BLaER1 (cell line): ENCODE measurements around the gene PTP4A1.

Experiments used
- H3K27ac ChIP-seq: shearing (Covaris generic); formaldehyde crosslinking; 2 replicates; pipeline ENCODE4 v1.8.1; 2022
- H3K27me3 ChIP-seq: shearing (Covaris generic); formaldehyde crosslinking; 2 replicates; pipeline ENCODE4 v1.8.1; 2022
- H3K36me3 ChIP-seq: shearing (Covaris generic); formaldehyde crosslinking; 2 replicates; pipeline ENCODE4 v1.8.1; 2022
- H3K4me1 ChIP-seq: shearing (Covaris generic); formaldehyde crosslinking; 2 replicates; pipeline ENCODE4 v1.8.1; 2022
- H3K4me2 ChIP-seq: shearing (Covaris generic); formaldehyde crosslinking; 2 replicates; pipeline ENCODE4 v1.8.1; 2022
- H3K4me3 ChIP-seq: shearing (Covaris generic); formaldehyde crosslinking; 2 replicates; pipeline ENCODE4 v1.8.1; 2022
- H3K9ac ChIP-seq: shearing (Covaris generic); formaldehyde crosslinking; 2 replicates; pipeline ENCODE4 v1.8.1; 2022
- H3K9me3 ChIP-seq: shearing (Covaris generic); formaldehyde crosslinking; 2 replicates; pipeline ENCODE4 v1.8.1; 2022
- H4K20me1 ChIP-seq: shearing (Covaris generic); formaldehyde crosslinking; 2 replicates; pipeline ENCODE4 v1.8.1; 2022
- Cebpa-rat ChIP-seq: shearing (Covaris generic); IDR thresholded peaks from 2 replicates; pipeline ENCODE4 v1.8.1; 2022

PTP4A1 gene

DNA sequence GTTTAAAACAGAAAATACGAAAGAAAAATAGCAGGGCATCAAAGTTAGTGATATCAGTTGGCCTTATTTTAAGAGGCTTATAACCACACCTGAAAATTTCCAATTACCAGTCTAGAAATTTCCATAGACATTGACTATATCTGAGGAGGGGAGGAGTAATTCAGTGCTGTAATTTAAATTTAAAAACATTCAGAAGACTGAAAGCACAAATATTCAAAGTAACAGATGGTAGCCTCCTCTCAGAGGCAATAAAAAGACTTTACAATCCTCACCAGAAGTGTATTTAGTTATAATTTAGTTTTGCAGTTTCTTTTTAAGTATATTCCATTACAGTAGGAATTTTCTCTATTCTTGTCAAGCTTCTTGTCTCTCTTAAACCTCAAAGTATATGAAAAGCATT, 18.4 kb upstream of the PTP4A1 start:
- H3K4me3 ChIP-seq, result no peak overlapping the region
- no peaks in the 10 kb centered on the region for H4K20me1 ChIP-seq
- H3K27ac ChIP-seq, result no peak overlapping the region
- H3K27me3 ChIP-seq, result no peaks in the 10 kb centered on the region
- H3K9me3 ChIP-seq, result no peaks in the 10 kb centered on the region
- no peaks in the 10 kb centered on the region for H3K36me3 ChIP-seq
- no peak overlapping the region for H3K4me2 ChIP-seq
- H3K4me1 ChIP-seq, result no peaks in the 10 kb centered on the region
- TF ChIP-seq Cebpa-rat, result no peak
- H3K9ac ChIP-seq, result no peak overlapping the region

DNA sequence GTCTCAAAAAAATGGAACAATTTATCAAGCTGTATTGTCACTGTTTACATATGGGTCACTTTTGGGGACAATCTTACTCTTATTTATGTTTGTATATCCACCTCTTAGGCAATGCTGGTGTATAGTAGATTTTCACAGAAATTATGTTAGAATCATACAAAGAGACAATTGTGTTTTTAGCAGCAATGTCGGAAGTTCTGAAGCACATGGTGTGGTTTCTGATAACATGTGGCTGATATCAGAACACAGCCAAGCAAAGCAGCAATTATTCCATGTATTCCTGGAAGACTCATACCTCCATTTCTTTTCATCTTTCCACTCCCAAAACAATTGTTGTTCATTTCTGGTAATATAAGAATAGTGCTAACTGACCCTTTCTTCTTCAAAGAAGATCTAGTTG, 17.5 kb upstream of the PTP4A1 start:
- Histone ChIP-seq H3K4me3 (no peak overlapping the region), H3K4me1 (no peaks in the 10 kb centered on the region), H3K36me3 (no peaks in the 10 kb centered on the region), H3K4me2 (no peak overlapping the region), H3K27me3 (no peaks in the 10 kb centered on the region), H3K9ac (no peak overlapping the region), H3K27ac (no peak overlapping the region), H3K9me3 (no peaks in the 10 kb centered on the region), H4K20me1 (no peaks in the 10 kb centered on the region)
- no peak for TF ChIP-seq Cebpa-rat

DNA sequence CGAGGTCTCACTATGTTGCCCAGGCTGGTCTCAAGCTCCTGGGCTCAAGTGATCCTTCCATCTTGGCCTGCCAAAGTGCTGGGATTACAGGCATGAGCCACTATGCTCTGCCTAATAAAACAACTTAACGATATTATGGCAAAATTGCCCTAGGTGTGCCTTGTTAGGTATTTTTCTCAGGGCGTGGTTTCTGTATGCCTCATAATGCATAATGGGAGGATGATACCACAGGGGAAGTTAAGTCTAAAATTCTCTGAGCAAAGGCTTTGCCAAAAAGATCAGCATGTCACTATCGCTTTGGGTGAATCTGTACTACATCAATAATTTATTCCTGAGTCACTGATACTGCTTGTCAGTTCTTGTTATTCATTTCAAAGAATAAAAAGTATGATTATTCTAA, 15.9 kb upstream of the PTP4A1 start:
- Histone ChIP-seq H4K20me1 (no peaks in the 10 kb centered on the region), H3K4me1 (no peaks in the 10 kb centered on the region), H3K27me3 (no peaks in the 10 kb centered on the region), H3K27ac (no peak overlapping the region), H3K9ac (no peak overlapping the region), H3K9me3 (no peaks in the 10 kb centered on the region), H3K36me3 (no peaks in the 10 kb centered on the region), H3K4me2 (no peak overlapping the region), H3K4me3 (no peak overlapping the region)
- TF ChIP-seq Cebpa-rat, result no peak

DNA sequence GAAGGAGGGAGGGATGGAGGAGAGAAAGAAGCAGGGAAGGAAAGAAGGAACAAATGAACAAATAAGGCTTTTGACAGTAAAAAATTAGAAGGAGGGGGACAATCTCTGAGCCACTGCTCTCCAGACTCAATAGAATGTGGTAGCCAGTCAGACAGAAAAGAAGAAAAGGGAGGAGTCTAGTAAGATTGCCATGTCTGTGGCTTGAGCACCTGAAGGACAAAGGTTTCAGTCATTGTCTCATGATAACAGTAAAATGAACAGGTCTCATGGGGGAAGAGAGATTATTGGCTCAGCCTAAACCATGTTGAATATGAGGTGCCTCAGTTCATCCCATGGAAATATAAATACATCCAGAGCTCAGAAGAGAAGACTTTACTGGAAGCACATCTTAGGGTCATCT, 14.0 kb upstream of the PTP4A1 start:
- no peaks in the 10 kb centered on the region for H4K20me1 ChIP-seq
- no peak overlapping the region for H3K9ac ChIP-seq
- no peak overlapping the region for H3K27ac ChIP-seq
- H3K4me2 ChIP-seq, result no peak overlapping the region
- H3K36me3 ChIP-seq, result no peaks in the 10 kb centered on the region
- TF ChIP-seq Cebpa-rat, result no peak
- no peaks in the 10 kb centered on the region for H3K27me3 ChIP-seq
- no peaks in the 10 kb centered on the region for H3K9me3 ChIP-seq
- H3K4me1 ChIP-seq, result no peaks in the 10 kb centered on the region
- H3K4me3 ChIP-seq, result no peak overlapping the region

DNA sequence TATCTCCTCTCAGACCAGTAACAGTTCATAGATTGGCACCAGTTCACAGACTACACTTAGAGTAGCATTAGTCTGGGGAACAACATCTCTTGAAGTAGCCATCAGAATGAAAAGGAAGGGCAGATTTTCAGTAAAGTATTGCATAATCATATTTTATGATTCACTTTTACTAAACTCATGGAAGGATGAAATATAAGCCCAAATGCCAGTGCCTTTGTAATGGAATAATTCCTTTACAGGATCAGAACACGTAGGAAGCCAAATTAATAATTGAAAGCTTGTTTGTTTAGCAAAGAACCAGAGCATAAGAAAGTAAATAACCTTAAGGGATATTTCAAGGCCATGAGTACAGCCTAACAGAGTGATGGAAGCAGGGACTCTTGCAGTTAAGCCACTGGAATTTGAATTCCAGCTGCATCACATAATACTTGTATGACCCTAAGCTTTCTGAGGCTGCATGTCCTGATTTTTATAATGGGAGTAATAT, 11.4 kb upstream of the PTP4A1 start:
- Histone ChIP-seq H3K9ac (no peak overlapping the region), H3K4me1 (no peaks in the 10 kb centered on the region), H3K36me3 (no peaks in the 10 kb centered on the region), H3K9me3 (no peaks in the 10 kb centered on the region), H3K4me3 (no peak overlapping the region), H4K20me1 (no peaks in the 10 kb centered on the region), H3K27ac (no peak overlapping the region), H3K27me3 (no peaks in the 10 kb centered on the region), H3K4me2 (no peak overlapping the region)
- TF ChIP-seq Cebpa-rat, result no peak; the same call in 1 of the 2 replicates

DNA sequence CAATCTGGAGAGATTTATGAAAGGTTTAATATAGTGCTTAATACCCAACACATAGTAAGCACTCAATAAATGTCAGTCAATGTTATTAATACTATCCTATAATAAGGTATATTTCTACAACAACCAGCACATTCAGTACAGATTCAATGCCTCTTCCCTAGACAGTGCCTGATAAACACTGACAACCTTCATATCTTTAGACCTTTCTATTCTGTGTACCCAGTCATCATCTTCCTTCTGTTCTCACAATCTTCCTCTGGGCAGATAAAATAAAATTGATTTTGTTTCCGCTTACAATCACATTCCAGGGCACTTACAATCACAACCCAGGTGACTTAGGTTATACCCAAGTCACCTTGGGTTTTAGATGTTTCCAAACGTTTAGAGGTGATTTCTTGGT, 11.0 kb upstream of the PTP4A1 start:
- TF ChIP-seq Cebpa-rat, result no peak
- H3K4me2 ChIP-seq, result no peak overlapping the region
- H3K4me1 ChIP-seq, result no peaks in the 10 kb centered on the region
- no peaks in the 10 kb centered on the region for H4K20me1 ChIP-seq
- H3K9ac ChIP-seq, result no peak overlapping the region
- H3K27me3 ChIP-seq, result no peaks in the 10 kb centered on the region
- no peaks in the 10 kb centered on the region for H3K36me3 ChIP-seq
- H3K9me3 ChIP-seq, result no peaks in the 10 kb centered on the region
- H3K27ac ChIP-seq, result no peak overlapping the region
- no peak overlapping the region for H3K4me3 ChIP-seq

DNA sequence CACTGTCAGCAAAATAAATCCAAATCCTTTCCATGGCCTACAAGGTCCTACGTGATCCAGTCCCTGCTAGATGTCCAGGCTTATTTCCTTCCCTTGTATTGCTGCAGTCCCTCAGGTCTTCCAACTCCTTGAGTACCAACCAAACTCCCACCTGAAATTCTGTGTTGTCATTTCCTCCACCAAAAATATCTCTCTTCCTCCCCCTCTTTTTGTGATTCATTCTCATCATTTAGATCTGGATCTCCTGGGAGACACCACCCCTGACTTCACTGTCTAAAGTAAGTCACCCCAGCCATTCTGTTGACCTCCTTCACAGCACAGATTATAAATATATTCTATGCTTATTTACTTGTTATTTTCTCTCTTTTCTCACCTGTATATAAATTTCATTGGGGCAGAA, 9.0 kb upstream of the PTP4A1 start:
- no peak for TF ChIP-seq Cebpa-rat
- Histone ChIP-seq H3K4me3 (no peak overlapping the region), H3K4me1 (no peaks in the 10 kb centered on the region), H3K27me3 (no peaks in the 10 kb centered on the region), H3K36me3 (no peaks in the 10 kb centered on the region), H3K9ac (no peak overlapping the region), H4K20me1 (no peaks in the 10 kb centered on the region), H3K4me2 (no peak overlapping the region), H3K27ac (no peak overlapping the region), H3K9me3 (peaks cover 12% of the 10 kb centered on the region)

DNA sequence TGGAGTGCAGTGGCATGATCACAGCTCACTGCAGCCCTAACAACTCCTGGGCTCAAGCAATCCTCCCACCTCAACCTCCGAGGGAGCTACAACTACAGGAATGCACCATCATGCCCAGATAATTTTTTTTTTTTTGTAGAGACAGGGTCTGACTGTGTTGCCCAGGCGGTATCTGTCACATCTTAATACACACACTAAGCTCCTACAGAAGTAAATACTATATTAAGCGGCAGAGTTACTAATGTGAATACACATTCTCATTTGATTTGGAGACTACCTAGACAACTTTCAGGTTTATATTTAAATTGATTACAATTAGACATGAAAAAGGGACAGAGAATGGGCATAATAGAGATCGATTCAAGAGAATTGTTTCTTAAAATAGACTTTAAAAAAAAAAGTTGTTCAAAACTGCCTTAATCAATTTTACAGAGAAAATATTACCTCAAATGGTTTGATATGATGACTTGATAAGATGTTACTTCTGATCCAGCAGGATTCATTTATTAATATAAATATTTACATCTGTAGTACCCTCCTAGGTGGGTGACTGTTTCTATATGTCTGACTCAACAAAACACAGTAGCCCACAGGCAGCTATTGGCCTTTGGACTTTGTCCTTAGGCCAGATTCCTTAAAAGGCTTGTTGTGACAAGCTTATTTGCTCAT, 7.1 kb upstream of the PTP4A1 start:
- no peak overlapping the region for H3K4me2 ChIP-seq
- H4K20me1 ChIP-seq, result no peaks in the 10 kb centered on the region
- no peak overlapping the region for H3K27ac ChIP-seq
- H3K4me1 ChIP-seq, result no peaks in the 10 kb centered on the region
- H3K4me3 ChIP-seq, result no peak overlapping the region
- TF ChIP-seq Cebpa-rat, result no peak
- no peaks in the 10 kb centered on the region for H3K27me3 ChIP-seq
- peaks cover 12% of the 10 kb centered on the region for H3K9me3 ChIP-seq
- no peak overlapping the region for H3K9ac ChIP-seq
- H3K36me3 ChIP-seq, result no peaks in the 10 kb centered on the region

DNA sequence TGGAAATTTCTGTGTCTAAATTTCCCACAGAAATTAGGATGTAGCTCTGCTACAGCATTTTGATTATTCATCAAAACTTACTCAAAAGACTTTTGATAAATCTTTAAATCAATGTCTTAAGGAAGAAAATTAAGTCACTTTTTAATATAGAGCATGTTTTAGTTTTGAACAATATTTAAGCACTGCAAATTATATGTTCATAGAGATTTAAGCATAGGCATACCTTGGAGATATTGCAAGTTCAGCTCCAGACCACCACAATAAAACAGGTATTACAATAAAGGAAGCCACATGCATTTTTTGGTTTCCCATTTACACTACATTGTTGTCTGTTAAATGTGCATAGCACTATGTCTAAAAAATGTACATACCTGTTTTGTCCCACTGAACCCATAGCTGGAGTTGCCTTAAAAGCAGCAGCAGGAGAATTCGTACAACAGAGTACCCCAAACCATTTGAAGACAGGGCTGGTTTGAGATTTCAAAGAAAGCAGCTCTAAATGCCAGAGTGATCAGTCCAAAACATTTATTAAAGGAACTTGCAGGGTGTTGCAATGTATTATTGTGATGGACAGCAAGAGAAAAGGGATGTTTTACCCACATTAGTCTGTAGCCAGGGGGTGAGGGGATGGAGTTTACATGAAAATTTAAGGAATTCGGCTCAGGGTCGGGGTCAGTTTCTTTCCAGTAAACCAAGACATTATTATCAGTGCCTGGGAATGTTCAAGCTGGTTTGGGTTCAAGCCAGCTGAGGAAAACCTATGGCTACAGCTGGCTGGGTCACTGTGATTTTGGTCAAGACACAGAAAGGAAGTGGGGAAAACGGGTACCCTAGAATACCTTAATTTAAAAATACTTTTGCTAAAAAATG, 6.3 kb upstream of the PTP4A1 start:
- no peak for TF ChIP-seq Cebpa-rat
- no peak overlapping the region for H3K4me2 ChIP-seq
- no peaks in the 10 kb centered on the region for H4K20me1 ChIP-seq
- no peaks in the 10 kb centered on the region for H3K4me1 ChIP-seq
- H3K9me3 ChIP-seq, result peaks cover 12% of the 10 kb centered on the region
- H3K27me3 ChIP-seq, result no peaks in the 10 kb centered on the region
- no peak overlapping the region for H3K9ac ChIP-seq
- no peak overlapping the region for H3K4me3 ChIP-seq
- H3K36me3 ChIP-seq, result no peaks in the 10 kb centered on the region
- no peak overlapping the region for H3K27ac ChIP-seq

DNA sequence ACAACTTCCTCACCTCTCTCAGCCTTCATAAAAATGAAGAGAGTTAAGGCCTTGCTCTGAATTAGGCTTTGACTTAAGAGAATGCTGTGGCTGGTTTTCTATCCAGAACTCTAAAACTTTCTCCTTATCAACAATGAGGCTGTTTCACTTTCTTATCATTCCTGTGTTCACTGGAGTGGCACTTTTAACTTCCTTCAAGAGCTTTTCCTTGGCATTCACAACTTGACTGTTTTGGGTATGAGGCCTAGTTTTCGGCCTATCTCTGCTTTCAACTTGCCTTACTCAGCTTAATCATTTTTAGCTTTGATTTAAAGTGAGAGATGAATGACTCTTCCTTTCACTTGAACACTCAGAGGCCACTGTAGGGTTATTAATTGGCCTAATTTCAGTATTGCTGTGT, 4.3 kb upstream of the PTP4A1 start:
- no peak for TF ChIP-seq Cebpa-rat
- peaks cover 9% of the 10 kb centered on the region for H3K4me1 ChIP-seq
- H3K4me2 ChIP-seq, result no peak overlapping the region
- no peaks in the 10 kb centered on the region for H3K36me3 ChIP-seq
- H4K20me1 ChIP-seq, result no peaks in the 10 kb centered on the region
- no peak overlapping the region for H3K4me3 ChIP-seq
- H3K9ac ChIP-seq, result no peak overlapping the region
- H3K9me3 ChIP-seq, result peaks cover 12% of the 10 kb centered on the region
- H3K27me3 ChIP-seq, result no peaks in the 10 kb centered on the region
- H3K27ac ChIP-seq, result no peak overlapping the region
